IMR-90 (cell line): ENCODE data around the gene BMP15. TPM values are rescaled to one million over a fixed set of nuclear protein-coding genes. Genes with fewer than 3 reads are reported as not detected.

Source experiments
- ATAC-seq: fragments of 200-7000 bp; cut with Tn5 transposase; 2 replicates; pipeline ENCODE4 v1.9.1; 2020; ENCODE audit warnings: low read depth, mild to moderate bottlenecking, moderate library complexity
- BruUV-seq: library from RNA; stranded (reverse); fragments of 400-500 nt; replicated peaks from 2 replicates; lab custom pipeline; 2021; lab: Mats Ljungman, UMichigan
- CTCF ChIA-PET: fragments of 300-600 bp; formaldehyde crosslinking; extraction: SDS; loops from one replicate; lab custom pipeline; 2021; ENCODE audit warnings: antibody characterized with exemption; lab: Yijun Ruan, JAX
- POLR2A ChIA-PET: fragments of 300-600 bp; sonication (Branson Sonifier 250); formaldehyde crosslinking; loops from one replicate; lab custom pipeline; 2022; ENCODE audit warnings: antibody characterized with exemption; ENCODE audit not compliant: unreplicated experiment; lab: Charles Lee
- DNase-seq: peaks from one replicate; pipeline ENCODE4 v3.0.0; 2013
- H2AFZ ChIP-seq: replicated peaks from 2 replicates; pipeline ENCODE3; 2013; ENCODE audit warnings: low read length, mild to moderate bottlenecking; ENCODE audit not compliant: poor library complexity
- H2AK5ac ChIP-seq: 2 replicates; pipeline ENCODE4 v1.6.1; 2013; ENCODE audit warnings: low read depth, low read length, inconsistent platforms
- H2AK9ac ChIP-seq: replicated peaks from 2 replicates; pipeline ENCODE3; 2013; ENCODE audit warnings: mild to moderate bottlenecking, low read depth, low read length, moderate library complexity; ENCODE audit not compliant: poor library complexity
- H2BK120ac ChIP-seq: 2 replicates; pipeline ENCODE4 v1.6.1; 2013; ENCODE audit warnings: low read depth, low read length, inconsistent platforms
- H2BK15ac ChIP-seq: 3 replicates; pipeline ENCODE4 v1.6.1; 2013; ENCODE audit warnings: low read depth, low read length, inconsistent platforms
- H2BK20ac ChIP-seq: 2 replicates; pipeline ENCODE4 v1.6.1; 2013; ENCODE audit warnings: low read depth, mild to moderate bottlenecking, inconsistent platforms, low read length, moderate library complexity
- H2BK5ac ChIP-seq: 2 replicates; pipeline ENCODE4 v1.6.1; 2013; ENCODE audit warnings: mild to moderate bottlenecking, low read depth, low read length, inconsistent platforms; ENCODE audit not compliant: poor library complexity, severe bottlenecking
- H3K14ac ChIP-seq: replicated peaks from 2 replicates; pipeline ENCODE4 v1.6.1; 2013; ENCODE audit warnings: low read depth, low read length, inconsistent platforms
- H3K18ac ChIP-seq: 2 replicates; pipeline ENCODE4 v1.6.1; 2013; ENCODE audit warnings: low read depth, low read length, control low read depth
- H3K23ac ChIP-seq: 2 replicates; pipeline ENCODE4 v1.6.1; 2013; ENCODE audit warnings: low read depth, low read length, inconsistent platforms
- H3K27ac ChIP-seq: 2 replicates; pipeline ENCODE4 v1.5.1; 2013; ENCODE audit warnings: mild to moderate bottlenecking, control low read depth, low read length; ENCODE audit not compliant: insufficient read depth
- H3K27me3 ChIP-seq: 2 replicates; pipeline ENCODE4 v1.6.1; 2013; ENCODE audit warnings: low read length; ENCODE audit not compliant: control insufficient read depth, insufficient read depth
- H3K36me3 ChIP-seq: 2 replicates; pipeline ENCODE4 v1.6.1; 2013; ENCODE audit warnings: low read length, mixed read lengths; ENCODE audit not compliant: control insufficient read depth, insufficient read depth
- H3K4ac ChIP-seq: 2 replicates; pipeline ENCODE4 v1.6.1; 2013; ENCODE audit warnings: low read depth, low read length, inconsistent platforms
- H3K4me1 ChIP-seq: 2 replicates; pipeline ENCODE4 v1.6.1; 2013; ENCODE audit warnings: low read length, mixed read lengths; ENCODE audit not compliant: control insufficient read depth, insufficient read depth
- H3K4me2 ChIP-seq: 2 replicates; pipeline ENCODE4 v1.6.1; 2013; ENCODE audit warnings: low read depth, mild to moderate bottlenecking, control low read depth, low read length, moderate library complexity
- H3K4me3 ChIP-seq: 2 replicates; pipeline ENCODE4 v1.5.1; 2013; ENCODE audit warnings: low read depth, mild to moderate bottlenecking, control low read depth, low read length, moderate library complexity; ENCODE audit not compliant: insufficient read depth
- H3K56ac ChIP-seq: 2 replicates; pipeline ENCODE4 v1.6.1; 2013; ENCODE audit warnings: low read length, inconsistent platforms; ENCODE audit not compliant: insufficient read depth; ENCODE audit errors: extremely low read depth
- H3K79me1 ChIP-seq, 2 experiments: 2 replicates each; pipeline ENCODE4 v1.6.1; 2013; ENCODE audit warnings: low read length in 2 of 2, inconsistent platforms in 1 of 2, low read depth in 1 of 2
- H3K9ac ChIP-seq: 2 replicates; pipeline ENCODE4 v1.6.1; 2013; ENCODE audit warnings: low read depth, low read length, control low read depth
- H3K9me1 ChIP-seq: 2 replicates; pipeline ENCODE4 v1.6.1; 2013; ENCODE audit warnings: low read length, inconsistent platforms; ENCODE audit not compliant: insufficient read depth
- H3K9me3 ChIP-seq: 2 replicates; pipeline ENCODE4 v1.6.1; 2013; ENCODE audit warnings: low read length; ENCODE audit not compliant: control insufficient read depth, insufficient read depth
- H4K20me1 ChIP-seq: 2 replicates; pipeline ENCODE4 v1.6.1; 2013; ENCODE audit warnings: low read length, inconsistent platforms; ENCODE audit not compliant: insufficient read depth
- H4K5ac ChIP-seq: 2 replicates; pipeline ENCODE4 v1.6.1; 2013; ENCODE audit warnings: mild to moderate bottlenecking, low read depth, low read length, control low read depth
- H4K8ac ChIP-seq, 2 experiments: 2 replicates each; pipeline ENCODE4 v1.6.1; 2013; ENCODE audit warnings: low read depth in 2 of 2, low read length in 2 of 2, control low read depth in 1 of 2, inconsistent platforms in 1 of 2
- H4K91ac ChIP-seq: 2 replicates; pipeline ENCODE4 v1.6.1; 2013; ENCODE audit warnings: low read depth, low read length, inconsistent platforms; ENCODE audit not compliant: insufficient read depth
- NFE2L2 ChIP-seq: fragments of 150-350 bp; IDR thresholded peaks from 2 replicates; pipeline ENCODE4 v1.6.1; 2016; ENCODE audit warnings: low read depth, mild to moderate bottlenecking, low read length
- SMC3 ChIP-seq: fragments of 150-350 bp; IDR thresholded peaks from 2 replicates; pipeline ENCODE4 v1.6.1; 2016; ENCODE audit warnings: low read depth, mild to moderate bottlenecking, antibody characterized with exemption, low read length, moderate library complexity
- WGBS, 2 experiments: methylation state at CpG; one replicate each; pipeline versions ENCODE4 v1.1.5 to v1.1.7; 2013; ENCODE audit warnings: missing lambda C conversion rate in 2 of 2; ENCODE audit not compliant: insufficient read length in 1 of 2; ENCODE audit errors: extremely low coverage in 2 of 2; 5-methylcytosine and 5-hydroxymethylcytosine counted together
- dilution Hi-C: fragments of 300-500 bp; cut with HindIII; formaldehyde crosslinking; loops from one replicate; pipeline ENCODE4 v1.14.3; 2018; ENCODE audit warnings: low sequenced_read_pairs; ENCODE audit not compliant: unreplicated experiment
- in situ Hi-C: fragments of 300-500 bp; cut with MboI; formaldehyde crosslinking; loops from 3 replicates; pipeline ENCODE4 v1.14.3; 2019; ENCODE audit warnings: low sequenced_read_pairs, inconsistent platforms, mixed read lengths
- intact Hi-C: fragments of 100-400 bp; cut with micrococcal nuclease; formaldehyde crosslinking; loops from 2 replicates; pipeline ENCODE4 v1.10.0; 2022
- polyA plus RNA-seq, 3 experiments: library from polyadenylated mRNA; depleted of rRNA; stranded (reverse); fragments of >200 nt; gene quantifications; 2 replicates each; pipeline ENCODE4 v1.2.3, GENCODE V29; 2012; ENCODE audit warnings: low replicate concordance in 1 of 3
- total RNA-seq: library from RNA; depleted of rRNA; stranded (reverse); fragments of >200 nt; gene quantifications from 2 replicates; pipeline ENCODE4 v1.2.3, GENCODE V29; 2012

The BMP15 gene
- total and polyA plus RNA-seq, 2 of the 4 experiments (the other 2 are of a cell fraction): not detected

DNA sequence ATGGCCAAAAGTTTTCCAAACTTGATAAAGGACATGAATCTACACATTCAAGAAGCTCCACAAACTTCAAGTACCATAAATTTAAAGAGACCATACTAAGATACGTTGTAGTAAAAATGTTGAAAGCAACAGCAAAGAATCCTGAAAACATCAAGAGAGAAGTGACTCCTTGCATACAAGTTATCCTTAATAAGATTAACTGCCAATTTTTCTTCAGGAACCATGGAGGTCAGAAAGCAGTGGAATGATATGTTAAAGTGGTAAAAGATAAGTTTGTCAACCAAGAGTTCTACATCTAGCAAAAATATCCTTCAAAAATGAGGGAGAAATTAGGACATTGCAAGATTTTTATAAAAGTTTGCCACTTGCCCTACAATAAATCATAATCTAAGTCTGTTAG lies 43.3 kb downstream of the BMP15 start:
- Histone ChIP-seq H3K27me3 (no peaks in the 10 kb centered on the region), H2AK5ac (no peak overlapping the region), H2AFZ (no peak overlapping the region), H2AK9ac (no peak overlapping the region), H2BK5ac (no peak overlapping the region), H2BK15ac (no peak overlapping the region), H4K91ac (no peak overlapping the region), H3K9me3 (no peaks in the 10 kb centered on the region), H3K56ac (no peak overlapping the region), H4K8ac (no peak overlapping the region), H4K20me1 (no peaks in the 10 kb centered on the region), H3K79me1 (no peaks in the 10 kb centered on the region), H2BK120ac (no peak overlapping the region), H3K4ac (no peak overlapping the region), H2BK20ac (no peak overlapping the region), H3K4me3 (no peak overlapping the region), H4K5ac (no peak overlapping the region), H3K23ac (no peak overlapping the region), H3K14ac (no peak overlapping the region), H3K4me2 (no peak overlapping the region), H3K9ac (no peak overlapping the region), H3K9me1 (no peaks in the 10 kb centered on the region), H3K18ac (no peak overlapping the region), H3K4me1 (no peaks in the 10 kb centered on the region), H3K27ac (no peak overlapping the region), H3K36me3 (no peaks in the 10 kb centered on the region)
- DNase-seq: no peak
- POLR2A ChIA-PET: no interaction called here
- TF ChIP-seq SMC3: no peak
- no peak for TF ChIP-seq NFE2L2
- CTCF ChIA-PET: no interaction called here
- ATAC-seq: no peak
- in situ Hi-C loops (no loop called here), dilution Hi-C loops (no loop called here), intact Hi-C loops (no loop called here)
- BruUV-seq: no TSS peak
- WGBS, 2 experiments: no CpG with 5 or more reads among the region's 1 CpG
